ENCODE data around the gene DAGLA. TPM values are rescaled to one million over a fixed set of nuclear protein-coding genes. Genes with fewer than 3 reads are reported as not detected.

The DAGLA gene
- total and polyA plus RNA-seq, 2 of the 13 experiments (the other 11 are each of a cell fraction or from before 2014, with no cell fraction given), result 2.6 to 3.9 TPM

DNA sequence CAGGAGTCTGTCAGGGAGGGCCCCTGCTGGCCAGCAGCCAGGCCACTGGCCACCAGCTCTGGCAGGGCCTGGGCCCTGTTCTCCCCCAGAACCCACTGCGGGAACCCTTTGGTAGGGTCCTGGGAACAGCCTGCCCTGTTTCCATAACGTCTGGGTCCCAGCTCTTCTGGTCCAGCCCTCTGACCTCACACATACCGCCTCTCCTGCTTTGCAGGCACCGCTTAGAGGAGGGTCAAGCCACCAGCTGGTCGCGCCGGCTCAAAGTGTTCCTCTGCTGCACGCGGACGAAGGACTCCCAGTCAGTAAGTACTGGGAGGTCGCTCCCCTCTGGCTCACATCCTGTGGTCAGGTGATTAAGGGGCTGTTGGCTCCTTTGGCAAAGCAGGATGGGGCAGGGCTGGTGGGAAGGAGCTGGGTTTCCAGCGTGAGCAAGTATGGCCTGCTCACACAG, 45.6 kb downstream of the DAGLA start:
- no peak for TF ChIP-seq PITX1 (CRISPR knock-in tag; IDR thresholded peaks at IDR 0.05)
- peak; percentile 24 for TF ChIP-seq AGO2 (optimal IDR thresholded peaks at IDR 0.05; ENCODE audit: low read depth, low read length)
- peaks cover 12 to 48% of the 10 kb centered on the region in 2 experiments for H3K36me3 ChIP-seq (replicated peaks in 1 of 2; ENCODE audit: control insufficient read depth in 1 of 2, insufficient read depth in 2 of 2, low read length in 2 of 2)
- FAIRE-seq (no peak), ATAC-seq (no peak), DNase-seq (ENCODE audit: low spot score) (no peak)
- in situ Hi-C loops (cut with HindIII; ENCODE audit: extremely low pct_ligation_motif_present, low pct_unique_long_range_greater_than_20kb) (no loop called here), intact Hi-C loops (cut with micrococcal nuclease; ENCODE audit: unreplicated experiment) (no loop called here)
- H3K9ac ChIP-seq (ENCODE audit: insufficient read depth, low read depth, low read length), result no peak overlapping the region
- H3K4me3 ChIP-seq (replicated peaks in 1 of 3; ENCODE audit: insufficient read depth in 1 of 3, low read depth in 2 of 3, low read length in 3 of 3), result no peak overlapping the region
- no peaks in the 10 kb centered on the region for H3K79me2 ChIP-seq (ENCODE audit: insufficient read depth, low read length)
- no peak overlapping the region for H3K27ac ChIP-seq (ENCODE audit: extremely low read length, insufficient read depth, low read length)
- H2AFZ ChIP-seq (ENCODE audit: low read length), result no peak overlapping the region
- H3K27me3 ChIP-seq (ENCODE audit: control insufficient read depth in 1 of 2, insufficient read depth in 2 of 2, low read length in 2 of 2), result no peaks in the 10 kb centered on the region
- ChIA-PET CTCF (ENCODE audit: low intra/inter-chr PET ratio, low total read pairs) (no interaction called here), POLR2A (no interaction called here)
- no peaks in the 10 kb centered on the region for H3K4me1 ChIP-seq (ENCODE audit: insufficient read depth, low read length)
- BruUV-seq (replicated peaks), result no TSS peak
- H3K4me2 ChIP-seq (ENCODE audit: low read depth, low read length), result no peak overlapping the region
- H4K20me1 ChIP-seq (ENCODE audit: insufficient read depth, low read length), result no peaks in the 10 kb centered on the region
- H3K9me3 ChIP-seq (ENCODE audit: low read length), result no peaks in the 10 kb centered on the region
- WGBS (ENCODE audit: low lambda C conversion rate), result 94% methylated on average over 11 of the region's 12 CpGs

- H2AFZ ChIP-seq (ENCODE audit: low read length), result no peak overlapping the region
- 100% methylated on average over 5 of the region's 13 CpGs for WGBS (ENCODE audit: low lambda C conversion rate)
- intact Hi-C loops (cut with micrococcal nuclease; ENCODE audit: unreplicated experiment), result no loop called here
- BruUV-seq (replicated peaks), result no TSS peak
- H4K20me1 ChIP-seq (ENCODE audit: insufficient read depth, low read length), result no peaks in the 10 kb centered on the region
- no peaks in the 10 kb centered on the region for H3K4me1 ChIP-seq (ENCODE audit: insufficient read depth, low read length)
- no peak overlapping the region for H3K9ac ChIP-seq (ENCODE audit: insufficient read depth, low read depth, low read length)
- FAIRE-seq, result no peak
- in situ Hi-C loops (cut with HindIII; ENCODE audit: extremely low pct_ligation_motif_present, low pct_unique_long_range_greater_than_20kb), result no loop called here
- TF ChIP-seq ZEB1 (IDR thresholded peaks at IDR 0.05; ENCODE audit: insufficient replicate concordance, low read depth) (no peak), ZNF660 (CRISPR knock-in tag; IDR thresholded peaks at IDR 0.05; ENCODE audit: borderline replicate concordance, low read depth) (no peak), SP140L (CRISPR knock-in tag; IDR thresholded peaks at IDR 0.05; ENCODE audit: borderline replicate concordance) (no peak), ZNF274 (CRISPR knock-in tag; IDR thresholded peaks at IDR 0.05) (no peak), ARNTL (CRISPR knock-in tag; IDR thresholded peaks at IDR 0.05) (no peak), YEATS4 (CRISPR knock-in tag; IDR thresholded peaks at IDR 0.05; ENCODE audit: borderline replicate concordance) (no peak), ZFYVE20 (CRISPR knock-in tag; IDR thresholded peaks at IDR 0.05; ENCODE audit: borderline replicate concordance, low read depth) (no peak), ZNF235 (CRISPR knock-in tag; IDR thresholded peaks at IDR 0.05; ENCODE audit: borderline replicate concordance) (no peak), ZBTB37 (CRISPR knock-in tag; IDR thresholded peaks at IDR 0.05) (no peak), SRF (IDR thresholded peaks at IDR 0.05; ENCODE audit: low read depth, low read length) (no peak), PITX1 (CRISPR knock-in tag; IDR thresholded peaks at IDR 0.05) (no peak), ZFY (CRISPR knock-in tag; IDR thresholded peaks at IDR 0.05) (no peak), ZNF577 (CRISPR knock-in tag; IDR thresholded peaks at IDR 0.05; ENCODE audit: borderline replicate concordance, low read depth) (no peak), ZNF180 (CRISPR knock-in tag; IDR thresholded peaks at IDR 0.05; ENCODE audit: borderline replicate concordance, low read depth) (no peak), ZNF451 (CRISPR knock-in tag; IDR thresholded peaks at IDR 0.05) (no peak), MTF2 (CRISPR knock-in tag; IDR thresholded peaks at IDR 0.05; ENCODE audit: borderline replicate concordance) (no peak)
- TF ChIP-seq, protein P1, sequence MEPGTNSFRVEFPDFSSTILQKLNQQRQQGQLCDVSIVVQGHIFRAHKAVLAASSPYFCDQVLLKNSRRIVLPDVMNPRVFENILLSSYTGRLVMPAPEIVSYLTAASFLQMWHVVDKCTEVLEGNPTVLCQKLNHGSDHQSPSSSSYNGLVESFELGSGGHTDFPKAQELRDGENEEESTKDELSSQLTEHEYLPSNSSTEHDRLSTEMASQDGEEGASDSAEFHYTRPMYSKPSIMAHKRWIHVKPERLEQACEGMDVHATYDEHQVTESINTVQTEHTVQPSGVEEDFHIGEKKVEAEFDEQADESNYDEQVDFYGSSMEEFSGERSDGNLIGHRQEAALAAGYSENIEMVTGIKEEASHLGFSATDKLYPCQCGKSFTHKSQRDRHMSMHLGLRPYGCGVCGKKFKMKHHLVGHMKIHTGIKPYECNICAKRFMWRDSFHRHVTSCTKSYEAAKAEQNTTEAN (CRISPR knock-in tag; conservative IDR thresholded peaks at IDR 0.05), result no peak
- DNase-seq (ENCODE audit: low spot score), result no peak
- no peak overlapping the region for H3K27ac ChIP-seq (ENCODE audit: extremely low read length, insufficient read depth, low read length)
- no peaks in the 10 kb centered on the region for H3K9me3 ChIP-seq (ENCODE audit: low read length)
- peaks cover 14 to 47% of the 10 kb centered on the region in 2 experiments for H3K36me3 ChIP-seq (replicated peaks in 1 of 2; ENCODE audit: control insufficient read depth in 1 of 2, insufficient read depth in 2 of 2, low read length in 2 of 2)
- ChIA-PET CTCF (ENCODE audit: low intra/inter-chr PET ratio, low total read pairs) (no interaction called here), POLR2A (no interaction called here)
- no peak for ATAC-seq
- no peak overlapping the region for H3K4me3 ChIP-seq (replicated peaks in 1 of 3; ENCODE audit: insufficient read depth in 1 of 3, low read depth in 2 of 3, low read length in 3 of 3)
- H3K27me3 ChIP-seq (ENCODE audit: control insufficient read depth in 1 of 2, insufficient read depth in 2 of 2, low read length in 2 of 2), result no peaks in the 10 kb centered on the region
- no peaks in the 10 kb centered on the region for H3K79me2 ChIP-seq (ENCODE audit: insufficient read depth, low read length)
- H3K4me2 ChIP-seq (ENCODE audit: low read depth, low read length), result no peak overlapping the region
Observed at GRCh38 chr11:61726775-61727174, 46.6 kb downstream of the DAGLA start.
